ENCODE measurements around the gene LPIN3.

The LPIN3 gene

GRCh38 chr20:41367393-41367695 lies 26.7 kb downstream of the LPIN3 start:
- DNase-seq: no peak

- no peak for DNase-seq
These were observed 27.3 kb downstream of the LPIN3 start for GRCh38 chr20:41367956-41368355.

- no peak for DNase-seq
These were observed 29.1 kb downstream of the LPIN3 start for GRCh38 chr20:41369673-41370072.

DNA sequence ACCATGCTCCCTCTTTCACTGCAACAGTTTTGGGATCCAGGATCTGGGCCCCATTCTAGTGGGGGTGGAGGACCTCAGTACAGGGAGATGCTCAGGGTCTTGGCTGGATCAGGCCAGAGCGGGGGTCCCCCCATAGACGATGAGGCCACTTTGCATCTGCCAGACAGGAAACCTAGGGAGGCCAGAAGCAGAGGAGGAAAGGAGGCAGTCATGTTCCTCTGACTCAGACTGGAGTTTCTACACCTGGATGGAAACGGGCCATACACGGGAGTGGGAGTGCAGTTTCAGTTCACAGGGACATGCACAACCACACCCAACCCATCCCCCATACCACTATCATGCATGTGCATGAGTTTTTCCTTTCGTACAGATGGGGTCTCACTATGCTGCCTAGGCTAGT lies 29.6 kb downstream of the LPIN3 start:
- DNase-seq: no peak

GRCh38 chr20:41371371-41371770 lies 30.8 kb downstream of the LPIN3 start:
- DNase-seq: no peak

DNA sequence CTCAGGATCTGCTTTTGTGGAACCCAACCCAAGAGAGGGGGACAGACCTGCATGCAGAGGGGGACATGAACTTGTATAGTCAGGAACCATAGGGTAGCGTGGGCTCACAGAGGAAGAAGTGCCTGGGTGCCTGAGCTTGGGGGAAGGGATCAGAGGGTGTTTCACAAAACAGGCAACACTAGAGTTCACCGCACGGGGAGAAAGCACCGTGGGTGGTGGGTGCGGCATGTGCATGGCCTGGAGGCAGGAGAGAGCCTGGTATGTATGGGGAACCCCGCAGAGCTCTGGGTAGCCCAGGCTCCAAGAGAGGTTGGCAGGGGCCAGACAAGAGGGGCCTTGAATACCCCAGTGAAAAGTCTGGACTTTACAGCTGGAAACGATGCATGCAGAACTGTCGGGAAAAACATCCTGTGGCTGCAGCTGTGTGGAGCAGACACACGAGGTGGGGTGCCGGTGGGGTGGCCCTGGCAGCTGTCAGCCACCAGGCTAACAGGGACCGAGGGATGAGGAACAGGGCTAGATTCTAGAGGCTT lies 32.7 kb downstream of the LPIN3 start:
- DNase-seq: no peak

DNA sequence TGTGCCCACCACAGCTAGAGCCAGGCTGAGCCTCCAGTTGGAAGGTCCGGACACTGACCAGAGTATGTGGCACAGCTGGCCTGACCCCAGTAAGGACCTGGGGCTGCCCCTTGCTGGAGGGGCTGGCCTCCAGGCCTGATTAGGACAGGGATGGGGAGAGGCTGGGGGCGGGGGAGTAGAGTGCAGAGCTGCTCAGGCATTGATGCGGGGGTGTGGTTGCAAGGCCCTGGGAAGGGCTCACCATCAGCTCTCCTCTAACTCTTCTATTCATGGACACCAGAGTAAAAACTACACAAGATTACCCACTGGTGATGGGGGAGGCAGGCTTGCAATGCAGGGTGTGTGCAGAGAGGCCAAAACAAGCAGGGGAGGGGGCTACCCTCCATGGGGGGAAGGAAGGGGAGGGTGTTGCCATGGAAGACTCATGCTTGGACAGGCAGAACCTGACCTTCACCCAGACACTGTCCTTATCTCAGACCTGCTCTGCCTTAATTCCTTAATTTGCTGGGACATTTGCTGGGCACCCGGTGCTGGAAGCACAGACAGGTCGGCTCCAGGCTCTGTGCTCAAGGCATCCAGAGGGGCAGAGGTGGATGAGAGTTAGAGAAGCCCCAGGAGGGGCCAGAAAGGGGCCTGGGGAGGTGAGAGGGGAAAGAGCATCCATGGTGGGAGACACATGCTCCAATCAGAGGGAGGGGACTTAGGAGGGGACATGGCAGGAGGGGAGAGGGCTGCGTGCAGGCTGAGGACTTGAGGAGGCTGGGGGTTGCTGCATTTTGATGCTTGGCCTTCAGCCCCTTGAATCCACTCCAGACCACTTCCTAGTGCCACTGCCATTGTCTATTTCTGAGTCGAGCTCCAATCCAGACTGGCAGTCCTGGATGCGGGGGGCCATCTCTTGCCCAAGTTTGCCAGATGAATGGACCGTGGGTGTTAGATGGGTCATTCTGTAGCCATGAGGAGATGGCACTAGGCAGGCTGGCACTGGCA lies 33.6 kb downstream of the LPIN3 start:
- DNase-seq: no peak

GRCh38 chr20:41375846-41376245 lies 35.2 kb downstream of the LPIN3 start:
- DNase-seq: no peak

DNA sequence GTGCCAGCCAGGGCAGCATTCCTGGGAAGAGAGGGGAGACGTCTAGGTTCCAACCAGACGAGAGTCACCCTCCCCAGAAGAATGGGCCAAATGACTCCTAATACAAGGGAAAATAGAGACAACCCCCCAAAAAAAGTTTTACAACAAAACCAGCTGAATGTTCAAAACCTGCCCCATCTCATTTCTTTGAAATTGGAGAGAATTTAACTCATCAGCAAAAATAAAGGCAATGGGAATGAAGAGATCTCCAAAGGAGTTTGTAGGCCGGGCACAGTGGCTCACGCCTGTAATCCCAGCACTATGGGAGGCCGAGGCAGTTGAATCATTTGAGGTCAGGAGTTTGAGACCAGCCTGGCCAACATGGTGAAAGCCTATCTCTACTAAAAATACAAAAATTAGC lies 35.7 kb downstream of the LPIN3 start:
- no peak for DNase-seq

DNA sequence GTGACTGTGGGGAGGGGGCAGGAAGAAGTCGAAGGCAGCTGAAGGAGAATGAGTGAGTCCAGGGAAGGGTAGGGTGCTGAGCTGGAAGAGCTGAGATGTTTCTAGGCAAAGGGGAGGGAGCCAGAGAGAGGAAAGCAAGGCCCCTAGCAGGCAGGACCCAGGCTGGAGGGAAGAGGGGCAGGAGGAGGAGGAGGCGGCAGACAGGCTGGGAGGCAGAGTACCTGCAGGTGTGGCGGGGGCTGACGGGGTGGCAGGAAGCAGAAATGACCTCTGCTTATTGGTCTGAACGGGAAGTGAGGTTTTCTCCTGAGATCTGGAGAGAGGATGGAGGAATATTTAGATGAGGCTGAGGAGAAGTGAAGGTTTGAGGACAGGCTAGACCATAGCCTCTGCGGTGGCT lies 36.7 kb downstream of the LPIN3 start:
- DNase-seq: no peak

GRCh38 chr20:41379551-41379950 lies 38.9 kb downstream of the LPIN3 start:
- DNase-seq: no peak

DNA sequence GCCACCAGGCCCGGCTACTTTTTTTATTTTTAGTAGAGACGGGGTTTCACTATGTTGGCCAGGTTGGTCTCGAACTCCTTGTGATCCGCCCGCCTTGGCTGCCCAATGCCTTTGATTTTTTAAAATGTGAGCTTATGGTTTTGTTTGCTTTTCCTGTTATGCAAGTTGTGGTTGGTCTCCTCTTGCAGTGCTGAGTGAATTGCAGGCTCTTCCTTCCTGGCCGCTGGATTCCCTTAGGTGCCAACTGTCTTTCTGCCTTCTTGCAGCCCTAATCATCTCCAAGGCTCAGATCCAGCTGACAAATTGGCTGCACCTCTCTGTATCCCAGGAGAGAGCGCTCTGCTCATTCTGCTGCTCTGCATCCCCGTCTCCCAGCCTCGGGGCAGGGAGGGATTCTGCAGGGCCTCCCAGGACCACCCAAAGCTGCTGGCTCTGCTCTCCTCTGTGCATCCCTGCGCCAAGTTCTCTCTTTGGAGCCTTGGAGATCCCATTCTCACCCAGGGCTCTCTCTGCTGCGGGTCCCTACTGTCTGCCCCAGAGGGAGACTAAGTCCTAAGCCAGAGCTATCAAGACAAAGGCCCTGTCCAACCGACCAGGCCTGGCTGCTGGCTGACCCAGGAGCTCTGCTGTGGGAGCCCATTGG lies 40.1 kb downstream of the LPIN3 start:
- no peak for DNase-seq

- DNase-seq: no peak
These were observed 42.2 kb downstream of the LPIN3 start for GRCh38 chr20:41382791-41383305.

DNA sequence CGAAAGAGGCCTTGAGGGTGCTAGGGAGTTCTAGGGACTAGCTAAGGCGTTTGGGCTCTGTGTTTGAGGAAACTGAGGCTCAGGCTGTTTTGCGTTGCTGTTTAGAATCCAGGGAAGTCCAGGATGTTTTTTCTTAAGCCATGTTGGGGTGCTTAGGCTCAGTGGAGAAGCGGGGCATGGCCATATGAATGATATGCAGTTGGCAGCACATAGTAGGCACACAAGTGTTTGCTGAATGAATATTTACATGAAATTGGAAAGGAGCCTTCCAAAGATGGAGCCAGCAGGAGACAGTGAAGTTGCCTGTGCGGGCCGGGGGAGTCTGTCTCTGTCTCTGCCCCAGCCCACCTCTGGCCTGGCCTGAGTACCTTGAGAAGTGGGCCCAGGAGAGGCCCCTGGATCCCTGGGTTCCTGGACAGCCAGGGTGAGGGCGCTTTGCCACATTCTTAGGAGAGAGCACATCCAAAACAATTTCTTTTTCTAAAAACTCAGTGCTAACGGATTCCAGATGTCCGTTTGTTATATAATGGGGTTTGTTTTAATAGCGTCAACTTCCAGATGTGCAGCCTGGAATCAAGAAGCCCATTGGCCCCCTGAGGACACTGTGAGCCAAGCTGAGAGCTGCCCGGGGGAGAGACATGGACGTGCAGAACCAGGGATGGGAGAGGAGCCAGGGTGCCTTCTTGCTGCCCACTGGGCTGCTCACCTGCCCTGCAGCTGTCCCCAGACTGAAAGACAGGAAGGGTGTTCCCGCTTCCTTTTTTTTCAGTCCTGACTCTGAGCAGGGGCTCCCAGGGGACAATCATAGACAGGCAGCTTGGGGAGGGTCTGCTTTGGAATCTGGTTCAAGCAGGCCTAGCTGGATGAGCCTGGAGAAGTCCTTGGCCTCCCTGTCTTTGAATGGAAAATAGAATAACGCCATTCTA lies 46.1 kb downstream of the LPIN3 start:
- no peak for DNase-seq

DNA sequence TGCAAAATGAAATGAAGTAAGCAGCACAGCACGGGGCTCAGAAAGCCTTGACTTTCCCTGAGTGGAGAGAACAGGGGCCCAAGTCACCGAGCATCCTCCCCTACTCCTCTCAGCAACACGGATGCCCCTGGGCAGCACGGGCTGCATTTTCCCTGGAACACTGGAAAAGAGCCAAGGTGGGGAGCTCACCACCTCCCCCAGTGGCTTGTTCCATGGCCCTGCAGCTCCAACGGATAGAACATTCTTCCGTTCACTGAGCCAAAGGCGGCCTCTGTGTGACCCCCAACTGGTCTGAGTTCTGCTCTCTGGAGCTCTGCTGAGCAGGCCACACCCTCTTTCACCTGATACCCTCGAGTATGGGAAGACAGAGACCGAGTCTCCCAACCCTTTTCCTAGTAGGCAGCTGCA lies 46.8 kb downstream of the LPIN3 start:
- DNase-seq: no peak

DNA sequence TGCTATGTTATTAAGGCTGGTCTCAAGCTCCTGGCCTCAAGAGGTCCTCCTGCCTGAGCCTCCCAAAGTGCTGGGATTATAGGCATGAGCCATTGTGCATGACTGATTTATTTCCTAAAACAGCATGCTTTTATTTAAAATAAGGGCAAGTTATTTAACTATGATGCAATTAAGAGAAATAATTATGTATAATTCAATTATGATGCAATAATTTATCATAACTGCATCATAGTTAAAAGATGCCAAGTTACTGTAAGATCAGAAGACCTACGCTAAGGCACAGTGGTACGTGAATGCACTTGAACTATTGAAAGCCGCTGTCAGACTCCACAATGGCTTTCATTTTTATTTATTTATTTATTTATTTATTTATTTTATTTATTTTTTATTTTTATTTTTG lies 50.3 kb downstream of the LPIN3 start:
- no peak for DNase-seq

DNA sequence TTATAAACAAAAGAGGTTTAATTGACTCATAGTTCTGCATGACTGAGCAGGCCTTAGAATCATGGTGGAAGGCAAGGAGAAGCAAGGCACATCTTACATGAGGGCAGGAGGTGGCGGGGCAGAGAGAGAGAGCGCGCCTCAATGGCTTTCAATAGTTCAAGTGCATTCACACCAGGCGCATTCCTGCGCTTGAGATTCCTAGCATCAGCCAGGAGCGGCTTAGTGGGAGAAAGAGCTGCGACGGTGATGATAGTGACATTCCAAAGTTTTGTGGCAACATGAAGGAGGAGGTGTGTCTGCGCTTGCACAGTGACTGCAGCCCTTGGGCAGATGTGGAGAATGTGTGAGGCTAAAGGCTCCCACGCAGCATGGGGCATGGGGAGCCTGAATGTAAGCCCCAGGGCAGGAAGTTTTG lies 51.0 kb downstream of the LPIN3 start:
- DNase-seq: no peak

DNA sequence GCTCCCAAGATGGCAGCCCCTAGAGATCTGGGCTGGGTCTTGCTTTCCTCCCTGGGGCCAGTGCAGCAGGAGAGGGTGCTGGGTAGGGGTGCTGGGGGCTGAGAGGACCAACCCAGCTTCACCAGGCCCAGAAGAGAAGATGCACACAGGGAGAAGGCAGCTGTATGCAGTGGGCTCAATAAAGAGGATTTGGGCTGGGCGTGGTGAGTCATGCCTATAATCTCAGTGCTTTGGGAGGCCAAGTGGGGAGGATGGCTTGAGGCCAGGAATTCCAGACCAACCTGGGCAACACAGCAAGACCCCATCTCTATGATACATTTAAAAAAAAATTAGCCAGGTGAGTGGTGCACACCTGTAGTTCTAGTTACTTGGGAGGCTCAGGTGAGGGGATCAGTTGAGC lies 51.7 kb downstream of the LPIN3 start:
- no peak for DNase-seq

GRCh38 chr20:41392871-41393704 lies 52.5 kb downstream of the LPIN3 start:
- DNase-seq: no peak

DNA sequence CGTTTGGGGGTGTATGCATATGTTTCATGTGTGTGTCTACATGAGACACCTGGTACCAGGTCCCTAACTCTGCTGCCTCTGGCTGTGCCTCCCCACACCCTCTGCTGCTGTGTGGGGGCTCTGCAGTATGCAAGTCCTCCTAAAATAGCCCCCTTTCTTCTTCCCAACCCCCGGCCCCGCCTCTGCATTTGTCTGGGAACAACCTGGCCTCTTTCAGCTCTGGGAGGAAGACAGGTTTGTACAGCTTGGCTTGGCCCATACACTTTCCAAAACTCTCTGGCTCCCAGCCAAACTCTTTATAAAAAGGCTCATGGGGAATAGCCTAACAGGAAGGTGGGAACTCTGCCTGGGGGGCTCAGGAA lies 53.1 kb downstream of the LPIN3 start:
- DNase-seq: no peak

- no peak for DNase-seq
These were observed 53.5 kb downstream of the LPIN3 start for GRCh38 chr20:41394081-41394480.
